Activated CD4-positive, alpha-beta T cell treated with anti-CD3 and anti-CD28 coated beads for 48 hours (primary cell): ENCODE data around the gene FMOD.

Source experiments
- DNase-seq: peaks from one replicate; pipeline ENCODE4 v3.0.0-alpha.2; 2020

Gene FMOD

DNA sequence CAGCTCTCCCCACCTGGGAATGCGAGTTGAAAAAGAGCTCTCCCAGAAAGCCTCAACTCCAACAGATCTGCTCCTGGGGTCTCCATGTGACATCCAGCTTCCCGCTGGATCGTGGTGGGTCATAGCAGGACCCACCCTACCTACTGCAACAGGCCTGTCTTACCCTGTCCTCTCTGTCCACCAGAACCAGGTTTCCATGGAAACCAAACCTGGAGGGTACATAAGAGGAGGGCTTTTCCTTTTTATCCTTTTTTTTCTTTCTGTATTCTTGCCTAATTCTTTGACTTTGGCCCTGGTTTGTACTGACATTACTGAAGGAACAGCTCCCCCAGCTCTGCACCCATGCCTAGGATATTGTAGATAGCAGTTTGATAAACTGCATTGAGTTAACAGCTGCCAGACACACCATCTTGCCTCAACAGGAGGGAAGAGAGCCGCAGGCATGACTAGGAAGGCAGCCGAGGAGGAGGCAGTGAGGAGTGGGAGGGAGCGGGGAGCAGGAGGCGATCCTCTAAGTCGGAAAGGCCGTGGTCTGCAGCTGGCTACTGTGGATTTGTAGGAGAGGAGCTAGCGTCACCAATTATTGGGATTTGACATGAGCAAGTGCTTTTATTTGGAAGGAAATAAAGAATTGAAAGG lies 9.7 kb upstream of the FMOD start:
- DNase-seq, result no peak

- DNase-seq, result no peak
These were observed 8.2 kb upstream of the FMOD start for GRCh38 chr1:203359010-203359571.

- DNase-seq, result no peak
These were observed 3.3 kb upstream of the FMOD start for GRCh38 chr1:203354246-203354645.

DNA sequence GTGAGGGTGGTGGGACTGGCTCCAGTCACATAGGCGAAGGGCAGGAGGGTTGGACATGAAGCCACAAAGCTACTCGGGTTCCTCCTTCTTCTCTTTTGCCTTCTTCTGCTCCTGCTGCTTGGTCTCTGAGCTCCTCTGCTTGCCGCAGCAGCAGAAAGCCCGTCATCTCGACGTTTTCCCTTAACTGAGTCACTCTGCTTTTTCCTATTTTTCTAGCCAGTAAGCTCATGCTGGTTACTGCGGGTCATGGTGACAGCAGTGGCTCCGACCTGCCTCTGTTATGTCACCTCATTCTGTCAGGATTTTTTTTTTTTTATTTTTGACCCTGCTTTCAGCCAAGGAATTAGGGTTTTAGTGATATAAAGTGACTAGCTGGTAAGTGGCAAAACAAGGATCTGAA lies 2.6 kb upstream of the FMOD start:
- no peak for DNase-seq

GRCh38 chr1:203349773-203350524 lies 973 bp downstream of the FMOD start:
- no peak for DNase-seq

- DNase-seq, result no peak
These were observed 1.8 kb downstream of the FMOD start for GRCh38 chr1:203349166-203349565.

GRCh38 chr1:203346769-203347102 lies 4.2 kb downstream of the FMOD start:
- DNase-seq, result no peak

- no peak for DNase-seq
These were observed 4.7 kb downstream of the FMOD start for GRCh38 chr1:203346060-203346768.

GRCh38 chr1:203343956-203344754 lies 6.8 kb downstream of the FMOD start:
- DNase-seq, result no peak

DNA sequence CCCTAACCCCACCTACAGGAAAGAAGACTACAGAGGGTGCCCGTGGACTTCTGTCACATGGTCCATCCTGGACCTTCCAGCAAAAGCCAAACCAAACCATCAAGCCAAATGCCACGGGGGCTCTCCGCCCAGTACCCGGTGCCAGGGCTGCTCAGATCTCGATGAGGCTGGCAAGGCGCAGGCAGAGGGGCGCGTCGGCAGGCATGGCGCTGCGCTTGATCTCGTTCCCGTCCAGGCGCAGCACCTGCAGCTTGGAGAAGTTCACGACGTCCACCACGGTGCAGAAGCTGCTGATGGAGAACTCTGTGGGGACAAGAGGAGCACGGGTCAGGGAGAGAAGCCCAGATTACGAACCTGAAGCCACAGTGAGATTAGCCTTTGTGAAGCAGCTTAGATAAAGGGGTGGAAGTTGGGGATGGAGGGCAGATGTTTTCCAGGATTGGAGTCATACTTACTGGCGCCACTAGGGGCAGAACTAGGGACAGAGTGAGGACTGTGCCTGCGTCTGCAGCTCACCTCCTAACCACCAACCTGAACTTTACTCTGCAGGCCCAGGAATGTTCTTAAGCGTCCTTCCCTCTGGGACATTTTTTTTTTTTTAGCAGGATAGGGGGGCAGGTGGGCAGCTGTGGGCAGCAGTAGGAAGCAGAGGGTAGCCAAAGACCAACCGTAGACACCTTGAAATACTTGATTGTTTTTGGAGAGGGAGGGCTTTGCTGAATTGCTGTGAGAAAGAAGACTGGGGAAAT lies 8.6 kb downstream of the FMOD start:
- peak; percentile 69 for DNase-seq

- DNase-seq, result peak; percentile 69
These were observed 10.7 kb downstream of the FMOD start for GRCh38 chr1:203340112-203340790.

DNA sequence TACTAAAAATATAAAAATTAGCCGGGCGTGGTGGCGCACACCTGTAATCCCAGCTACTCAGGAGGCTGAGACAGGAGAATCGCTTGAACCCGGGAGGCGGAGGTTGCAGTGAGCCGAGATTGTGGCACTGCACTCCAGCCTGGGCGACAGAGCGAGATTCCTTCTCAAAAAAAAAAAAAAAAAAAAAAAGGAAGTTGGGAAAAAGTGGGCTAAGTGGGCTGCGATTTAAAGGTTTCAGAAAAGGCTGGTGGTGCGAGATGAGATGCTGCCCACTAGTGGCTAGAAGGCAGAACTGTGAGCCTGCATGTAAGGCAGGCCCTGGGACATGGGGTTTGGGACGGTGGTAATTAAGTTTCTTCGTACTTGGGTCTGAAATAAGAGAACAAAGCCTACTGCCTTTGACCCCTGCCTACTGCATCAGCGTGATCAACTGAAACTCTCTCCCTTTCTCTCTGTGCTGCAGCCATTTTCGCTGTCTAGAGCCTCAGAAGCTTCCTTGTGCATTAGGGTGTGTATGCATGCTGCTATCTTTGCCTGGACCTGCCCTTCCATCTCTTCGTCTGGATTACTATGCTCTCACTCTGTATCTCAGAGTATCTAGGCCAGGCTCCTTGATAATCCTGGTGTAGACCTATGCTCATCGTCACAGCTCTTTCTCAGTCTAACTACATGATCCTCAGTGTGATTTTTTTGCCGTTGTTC lies 12.4 kb downstream of the FMOD start:
- peak; percentile 69 for DNase-seq

DNA sequence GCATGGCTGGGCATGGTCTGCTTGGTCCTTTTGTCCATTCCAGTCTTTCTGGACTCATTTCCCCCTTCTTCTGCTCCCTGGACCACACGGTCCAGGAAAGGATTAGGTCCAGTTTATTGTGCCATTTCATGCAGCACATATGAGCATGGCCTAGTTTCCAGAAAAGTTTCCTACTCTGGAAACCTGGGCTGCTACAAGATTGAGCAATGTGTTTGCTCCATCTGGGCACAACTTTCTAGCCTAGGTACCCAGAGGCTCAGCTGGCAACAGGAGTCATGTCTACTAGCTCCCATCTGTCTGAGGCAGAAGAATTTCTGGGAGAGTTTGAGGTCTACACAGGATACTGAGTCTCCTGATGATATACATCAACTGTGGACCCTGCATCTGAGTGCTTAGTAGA lies 14.8 kb downstream of the FMOD start:
- DNase-seq, result no peak

DNA sequence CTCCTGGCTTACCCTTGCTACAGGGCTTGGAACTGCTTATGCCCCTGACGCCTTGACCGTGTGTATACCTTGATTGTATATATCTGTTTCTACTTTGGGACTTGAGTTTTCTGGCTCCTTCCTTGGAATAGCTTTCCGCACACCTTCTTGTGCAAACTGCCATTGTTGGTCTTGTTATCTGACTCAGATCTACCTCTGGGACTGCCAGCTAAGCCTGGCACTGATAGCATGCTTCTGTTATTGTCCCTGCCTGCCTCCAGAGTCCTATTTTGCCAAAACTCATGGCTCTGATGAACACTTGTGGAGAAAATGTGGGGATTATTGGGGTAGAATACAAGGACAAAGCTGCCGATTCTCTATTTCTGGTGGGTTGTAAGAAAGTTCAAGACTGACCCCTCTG lies 15.4 kb downstream of the FMOD start:
- DNase-seq, result no peak

DNA sequence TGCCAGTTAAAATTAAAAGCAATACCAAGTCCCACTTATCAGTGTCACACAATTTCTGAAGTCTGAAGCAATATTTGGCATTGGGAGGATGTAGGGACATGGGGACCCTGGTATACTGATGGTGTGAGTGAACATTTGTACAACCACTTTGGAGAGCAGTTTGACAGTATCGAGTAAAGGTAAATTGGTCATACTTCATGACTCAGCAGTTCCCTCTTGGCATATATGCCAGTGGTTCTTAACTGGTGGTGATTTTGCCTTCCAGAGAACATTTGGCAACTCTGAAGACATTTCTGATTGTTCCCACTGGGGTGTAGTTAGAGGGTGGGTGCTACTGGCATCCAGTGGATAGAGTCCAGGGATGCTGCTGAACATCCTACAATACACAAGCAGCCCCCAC lies 19.7 kb downstream of the FMOD start:
- no peak for DNase-seq

- no peak for DNase-seq
These were observed 22.2 kb downstream of the FMOD start for GRCh38 chr1:203328714-203329122.

- DNase-seq, result peak; percentile 68
These were observed 23.1 kb downstream of the FMOD start for GRCh38 chr1:203327684-203328457.

- peak; percentile 95 for DNase-seq
These were observed 23.9 kb downstream of the FMOD start for GRCh38 chr1:203326830-203327683.

DNA sequence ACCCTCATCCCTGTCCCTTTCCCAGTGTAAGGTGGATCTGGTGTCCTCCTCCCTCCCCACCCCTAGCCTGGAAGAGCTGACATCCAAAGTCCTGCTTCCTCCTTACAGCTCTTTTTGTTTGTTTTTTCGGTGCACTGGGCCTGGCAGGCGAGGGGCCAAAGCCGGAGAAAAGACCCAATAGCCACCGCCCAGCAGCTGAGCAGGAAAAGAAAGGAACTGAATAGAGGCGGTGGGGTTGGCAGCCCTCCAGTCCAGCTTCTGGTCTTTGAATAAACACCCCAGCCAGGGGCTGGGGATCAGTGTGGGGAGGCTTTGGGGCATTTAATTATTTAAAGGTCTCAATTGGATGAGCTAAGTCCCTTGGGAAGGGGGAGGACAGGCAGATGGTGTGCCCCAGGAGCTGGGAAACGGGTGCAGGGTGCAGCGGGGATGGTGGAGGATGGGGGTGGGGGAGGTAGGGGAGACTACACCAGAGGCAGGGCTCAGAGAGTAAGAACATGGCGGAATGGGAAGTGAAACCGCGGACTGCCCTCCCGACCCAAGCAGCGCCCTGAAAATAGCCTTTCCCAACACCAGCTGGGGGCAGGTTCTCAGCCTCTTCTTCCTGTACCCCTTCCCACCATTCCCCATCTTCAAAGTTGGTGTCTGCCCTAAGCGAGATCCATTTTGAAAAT lies 25.4 kb downstream of the FMOD start:
- no peak for DNase-seq
